ENCODE data around the gene TEX53. TPM values are rescaled to one million over a fixed set of nuclear protein-coding genes. Genes with fewer than 3 reads are reported as not detected.
A peak's percentile ranks its signal among the peaks of the same experiment; 100 is the strongest.

TEX53 gene
- not detected for total RNA-seq (2013)
- polyA plus RNA-seq (not detected), polyA minus RNA-seq (not detected in 2 replicates), total RNA-seq (0 to 0.60 (median 0) reads per million in 11 experiments)

DNA sequence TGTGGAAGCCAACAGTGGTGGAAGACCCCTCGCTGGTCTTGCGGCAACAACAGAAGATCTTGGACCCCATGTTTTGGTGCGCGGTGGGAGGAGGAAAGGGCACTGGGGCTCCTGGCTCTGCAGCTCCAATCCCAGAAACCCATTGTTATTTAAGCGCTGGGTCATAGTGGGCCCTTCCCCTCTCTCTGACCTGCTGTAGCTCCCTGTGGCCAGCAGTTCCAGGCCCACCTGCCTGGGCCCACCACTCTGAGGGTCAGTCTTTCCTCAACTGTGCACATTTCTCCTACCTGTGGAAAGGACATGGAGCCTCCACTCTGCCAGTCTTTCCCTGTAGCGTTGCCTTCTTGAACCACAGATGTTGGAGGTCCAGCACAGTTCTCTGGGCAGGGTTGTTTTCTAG, at the start of gene TEX53:
TEX53 (minus strand) TSS at position 101 of the 400 bp plus-strand sequence; CDS start at position 70, 31 bp downstream.
- peak within 1 kb of the TSS in 1 of 7 donors; percentile 12 for H3K27ac Mint-ChIP-seq
- peaks cover 0 to 6% of the 10 kb centered on the region in 2 donors for H3K4me1 ChIP-seq (ENCODE audit: control insufficient read depth in 1 of 2, insufficient read depth in 2 of 2, low read length in 2 of 2)
- H3K4me3 ChIP-seq (replicated peaks in 1 of 3; ENCODE audit: low read depth in 2 of 3, low read length in 3 of 3) = no peak within 1 kb of the TSS
- no peak within 1 kb of the TSS for H3K4me2 ChIP-seq (replicated peaks; ENCODE audit: extremely low read depth, low read length, poor library complexity, severe bottlenecking)
- WGBS (ENCODE audit: insufficient coverage) = 100% methylated on average over 6 of the region's 6 CpGs
- intact Hi-C loops (cut with micrococcal nuclease) = loop anchor here (10.0 kb wide), 3 partner anchors 63 to 313 kb away; no protein-coding TSS in a partner anchor
- H2AFZ ChIP-seq (ENCODE audit: insufficient read depth, low read depth, low read length, poor library complexity, severe bottlenecking) = no peak within 1 kb of the TSS
- DNase-seq = no peak
- H3K9me3 ChIP-seq (replicated peaks in 1 of 2; ENCODE audit: control insufficient read depth in 1 of 2, insufficient read depth in 1 of 2, low read length in 2 of 2) = no peaks in the 10 kb centered on the region
- H3K4me3 Mint-ChIP-seq = no peak within 1 kb of the TSS
- H3K9me3 Mint-ChIP-seq = no peaks in the 10 kb centered on the region
- H3K27me3 Mint-ChIP-seq (ENCODE audit: low read depth in 3 of 3) = peaks cover 0 to 6% (median 1%) of the 10 kb centered on the region in 3 donors
- H3K36me3 Mint-ChIP-seq = peaks cover 0 to 2% of the 10 kb centered on the region in 2 donors
- H3K36me3 ChIP-seq (replicated peaks in 1 of 2; ENCODE audit: control insufficient read depth in 1 of 2, insufficient read depth in 2 of 2, low read length in 2 of 2) = no peaks in the 10 kb centered on the region
- H3K27ac ChIP-seq (ENCODE audit: low read depth in 1 of 2, low read length in 2 of 2) = no peak within 1 kb of the TSS
- H4K20me1 ChIP-seq (ENCODE audit: insufficient read depth, low read length) = no peaks in the 10 kb centered on the region
- H3K9ac ChIP-seq (ENCODE audit: insufficient read depth, low read length, poor library complexity, severe bottlenecking) = no peak within 1 kb of the TSS
- H3K79me2 ChIP-seq (ENCODE audit: insufficient read depth, low read length) = no peaks in the 10 kb centered on the region
- TF ChIP-seq CTCF (IDR thresholded peaks at IDR 0.05) = no peak
- peaks cover 15% of the 10 kb centered on the region for H3K4me1 Mint-ChIP-seq
- no peaks in the 10 kb centered on the region for H3K27me3 ChIP-seq (ENCODE audit: control insufficient read depth in 2 of 2, insufficient read depth in 2 of 2, low read length in 2 of 2)

DNA sequence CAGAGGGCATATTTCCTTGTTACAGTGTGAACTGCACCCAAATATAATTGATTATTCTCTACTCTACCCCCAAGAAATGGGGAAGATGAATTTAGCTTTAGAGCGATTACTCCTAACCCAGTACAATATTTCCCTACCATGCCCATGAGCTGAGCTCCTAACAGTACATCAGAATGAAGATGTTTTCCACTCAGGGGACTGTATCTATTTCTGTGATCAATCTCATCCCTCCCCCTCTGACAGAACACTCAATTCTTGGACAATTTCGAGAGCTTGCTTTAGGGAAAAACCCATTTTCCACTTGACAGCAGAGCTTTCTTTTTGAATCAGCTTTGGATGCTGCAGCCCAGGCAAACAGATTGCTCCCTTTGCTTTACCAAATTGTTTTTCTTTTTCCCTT, 49.1 kb upstream of the TEX53 start:
- no peak overlapping the region for H3K9ac ChIP-seq (ENCODE audit: insufficient read depth, low read length, poor library complexity, severe bottlenecking)
- no peak overlapping the region for H2AFZ ChIP-seq (ENCODE audit: insufficient read depth, low read depth, low read length, poor library complexity, severe bottlenecking)
- 100% methylated on average over 1 of the region's 2 CpGs for WGBS (ENCODE audit: insufficient coverage)
- Mint-ChIP-seq H3K4me1 (peaks cover 2% of the 10 kb centered on the region), H3K9me3 (peaks cover 0 to 5% (median 0%) of the 10 kb centered on the region in 7 donors), H3K36me3 (no peaks in the 10 kb centered on the region), H3K4me3 (no peak overlapping the region), H3K27ac (no peak overlapping the region), H3K27me3 (ENCODE audit: low read depth in 3 of 3) (peaks cover 1 to 7% (median 3%) of the 10 kb centered on the region in 3 donors)
- no peak overlapping the region for H3K4me3 ChIP-seq (replicated peaks in 1 of 3; ENCODE audit: low read depth in 2 of 3, low read length in 3 of 3)
- intact Hi-C loops (cut with micrococcal nuclease) = no loop called here
- H3K9me3 ChIP-seq (replicated peaks in 1 of 2; ENCODE audit: control insufficient read depth in 1 of 2, insufficient read depth in 1 of 2, low read length in 2 of 2) = no peaks in the 10 kb centered on the region
- no peak for DNase-seq
- H3K4me1 ChIP-seq (ENCODE audit: control insufficient read depth in 1 of 2, insufficient read depth in 2 of 2, low read length in 2 of 2) = no peaks in the 10 kb centered on the region
- no peaks in the 10 kb centered on the region for H3K27me3 ChIP-seq (ENCODE audit: control insufficient read depth in 2 of 2, insufficient read depth in 2 of 2, low read length in 2 of 2)
- H4K20me1 ChIP-seq (ENCODE audit: insufficient read depth, low read length) = no peaks in the 10 kb centered on the region
- no peaks in the 10 kb centered on the region for H3K79me2 ChIP-seq (ENCODE audit: insufficient read depth, low read length)
- no peak overlapping the region for H3K27ac ChIP-seq (ENCODE audit: low read depth in 1 of 2, low read length in 2 of 2)
- H3K4me2 ChIP-seq (replicated peaks; ENCODE audit: extremely low read depth, low read length, poor library complexity, severe bottlenecking) = no peak overlapping the region
- no peaks in the 10 kb centered on the region for H3K36me3 ChIP-seq (replicated peaks in 1 of 2; ENCODE audit: control insufficient read depth in 1 of 2, insufficient read depth in 2 of 2, low read length in 2 of 2)
- no peak for TF ChIP-seq CTCF (IDR thresholded peaks at IDR 0.05)

Data from CD14-positive monocyte (primary cell).